Neuron (in vitro differentiated cells): ENCODE data around the gene TAF11L9.
"Not testable (repeated sequence)": the region's sequence is repeated elsewhere in the genome, so short reads cannot be mapped to it uniquely, and the experiment has no call there.

Source experiments
- H2AFZ ChIP-seq: one replicate; pipeline ENCODE4 v1.6.1; 2013; ENCODE audit warnings: low read depth, mild to moderate bottlenecking, inconsistent platforms, low read length, moderate library complexity
- H3K27me3 ChIP-seq: one replicate; pipeline ENCODE4 v1.6.1; 2013; ENCODE audit warnings: low read length; ENCODE audit not compliant: insufficient read depth
- H3K36me3 ChIP-seq: one replicate; pipeline ENCODE4 v1.6.1; 2013; ENCODE audit warnings: low read length; ENCODE audit not compliant: insufficient read depth
- H3K4me1 ChIP-seq: one replicate; pipeline ENCODE4 v1.6.1; 2013; ENCODE audit warnings: low read length; ENCODE audit not compliant: insufficient read depth
- H3K4me3 ChIP-seq: 2 replicates; pipeline ENCODE4 v1.5.1; 2013; ENCODE audit warnings: mild to moderate bottlenecking, low read length, moderate library complexity
- H3K9me3 ChIP-seq: one replicate; pipeline ENCODE4 v1.6.1; 2013; ENCODE audit warnings: low read length

TAF11L9 gene

DNA sequence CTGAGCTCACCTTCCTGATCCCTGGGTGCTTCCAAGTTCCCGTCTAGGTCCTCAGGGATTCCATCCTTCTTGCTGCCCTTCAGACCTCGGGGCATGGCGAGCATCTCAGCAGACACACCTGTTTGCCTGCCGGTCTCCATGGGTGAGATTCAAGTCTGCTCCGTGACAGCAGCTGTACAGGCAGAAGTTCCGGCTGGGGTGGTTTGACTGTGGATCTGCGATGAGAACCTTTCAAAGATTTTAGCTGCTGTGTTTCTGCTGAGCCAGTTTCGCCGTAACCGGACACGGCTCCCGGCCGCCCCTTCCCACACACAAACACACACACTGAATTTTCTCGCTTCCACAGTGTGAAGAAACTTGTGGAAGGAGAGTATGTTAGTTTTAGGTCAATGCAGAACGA, at the start of gene TAF11L9:
TSS of gene TAF11L9 (minus strand) at position 140 of the 400 bp plus-strand sequence.
- not testable (repeated sequence) for H3K9me3 ChIP-seq, H3K4me3 ChIP-seq, H3K4me1 ChIP-seq, H3K27me3 ChIP-seq, H2AFZ ChIP-seq, H3K36me3 ChIP-seq

GRCh38 chr5:17634160-17634559, 40.0 kb upstream of the TAF11L9 start, which contains the start of gene TAF11L14:
Gene TAF11L14 (plus strand): TSS chr5:17634460.
- H3K4me1 ChIP-seq = no peaks in the 10 kb centered on the region
- no peaks in the 10 kb centered on the region for H3K27me3 ChIP-seq
- H3K9me3 ChIP-seq = no peaks in the 10 kb centered on the region
- no peak within 1 kb of the TSS for H2AFZ ChIP-seq
- H3K36me3 ChIP-seq = no peaks in the 10 kb centered on the region
- H3K4me3 ChIP-seq = no peak within 1 kb of the TSS

DNA sequence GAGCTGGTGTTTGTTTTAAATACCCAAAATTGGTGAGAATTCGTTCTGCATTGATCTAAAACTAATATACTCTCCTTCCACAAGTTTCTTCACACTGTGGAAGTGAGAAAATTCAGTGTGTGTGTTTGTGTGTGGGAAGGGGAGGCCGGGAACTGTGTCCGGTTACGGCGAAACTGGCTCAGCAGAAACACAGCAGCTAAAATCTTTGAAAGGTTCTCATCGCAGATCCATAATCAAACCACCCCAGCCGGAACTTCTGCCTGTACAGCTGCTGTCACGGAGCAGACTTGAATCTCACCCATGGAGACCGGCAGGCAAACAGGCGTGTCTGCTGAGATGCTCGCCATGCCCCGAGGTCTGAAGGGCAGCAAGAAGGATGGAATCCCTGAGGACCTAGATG, 37.6 kb upstream of the TAF11L9 start, which contains the start of gene TAF11L13:
TSS of gene TAF11L13 (plus strand) at position 301 of the 400 bp plus-strand sequence.
- H3K27me3 ChIP-seq, H3K4me3 ChIP-seq, H3K36me3 ChIP-seq, H3K9me3 ChIP-seq, H3K4me1 ChIP-seq, H2AFZ ChIP-seq: not testable (repeated sequence)

DNA sequence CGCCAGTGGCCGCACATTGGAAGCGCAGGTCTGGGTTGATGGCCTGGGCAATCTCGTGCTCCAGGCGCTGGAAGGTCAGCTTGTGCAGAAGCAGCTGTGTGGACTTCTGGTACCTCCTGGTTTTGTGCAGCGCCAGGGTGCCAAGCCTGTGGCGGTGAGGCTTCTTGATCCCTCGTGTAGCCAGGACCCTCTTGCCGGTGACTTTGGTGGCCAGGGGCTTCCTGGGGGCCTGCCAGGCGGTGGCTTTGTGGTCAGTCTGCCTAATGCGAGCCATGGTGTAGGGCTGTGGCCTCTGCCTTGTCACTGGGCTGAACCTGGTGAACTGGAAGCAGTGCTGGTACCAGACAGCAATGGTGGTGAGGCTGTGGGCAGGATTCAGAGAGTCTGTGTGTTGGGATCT, 31.5 kb upstream of the TAF11L9 start:
- no peak overlapping the region for H3K4me3 ChIP-seq
- H3K9me3 ChIP-seq = no peaks in the 10 kb centered on the region
- H3K4me1 ChIP-seq = no peaks in the 10 kb centered on the region
- H3K27me3 ChIP-seq = no peaks in the 10 kb centered on the region
- no peak overlapping the region for H2AFZ ChIP-seq
- H3K36me3 ChIP-seq = no peaks in the 10 kb centered on the region

DNA sequence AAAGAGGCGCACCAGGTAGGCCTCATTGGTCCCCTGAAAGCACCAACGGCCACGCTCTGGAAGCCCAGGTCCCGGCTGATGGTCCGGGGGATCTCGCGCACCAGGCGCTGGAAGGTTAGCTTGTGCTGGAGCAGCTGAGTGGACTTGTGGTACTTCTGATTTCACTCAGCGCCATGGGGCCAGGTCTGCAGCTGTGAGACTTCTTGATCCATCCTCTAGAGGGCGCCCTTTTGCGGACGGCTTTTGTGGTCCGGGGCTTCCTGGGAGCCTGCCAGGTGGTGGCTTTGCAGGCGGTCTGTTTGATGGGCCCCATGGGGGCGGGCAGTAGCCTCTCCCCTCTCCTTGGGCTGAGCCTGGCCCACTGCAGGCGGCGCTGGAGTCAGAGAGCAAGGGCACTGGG, 26.4 kb upstream of the TAF11L9 start:
- Histone ChIP-seq H3K27me3 (no peaks in the 10 kb centered on the region), H3K36me3 (no peaks in the 10 kb centered on the region), H3K4me1 (no peaks in the 10 kb centered on the region), H3K4me3 (no peak overlapping the region), H3K9me3 (no peaks in the 10 kb centered on the region), H2AFZ (no peak overlapping the region)

GRCh38 chr5:17619354-17619753, 25.2 kb upstream of the TAF11L9 start:
- Histone ChIP-seq H2AFZ (no peak overlapping the region), H3K4me3 (no peak overlapping the region), H3K4me1 (no peaks in the 10 kb centered on the region), H3K36me3 (no peaks in the 10 kb centered on the region), H3K9me3 (no peaks in the 10 kb centered on the region), H3K27me3 (no peaks in the 10 kb centered on the region)

DNA sequence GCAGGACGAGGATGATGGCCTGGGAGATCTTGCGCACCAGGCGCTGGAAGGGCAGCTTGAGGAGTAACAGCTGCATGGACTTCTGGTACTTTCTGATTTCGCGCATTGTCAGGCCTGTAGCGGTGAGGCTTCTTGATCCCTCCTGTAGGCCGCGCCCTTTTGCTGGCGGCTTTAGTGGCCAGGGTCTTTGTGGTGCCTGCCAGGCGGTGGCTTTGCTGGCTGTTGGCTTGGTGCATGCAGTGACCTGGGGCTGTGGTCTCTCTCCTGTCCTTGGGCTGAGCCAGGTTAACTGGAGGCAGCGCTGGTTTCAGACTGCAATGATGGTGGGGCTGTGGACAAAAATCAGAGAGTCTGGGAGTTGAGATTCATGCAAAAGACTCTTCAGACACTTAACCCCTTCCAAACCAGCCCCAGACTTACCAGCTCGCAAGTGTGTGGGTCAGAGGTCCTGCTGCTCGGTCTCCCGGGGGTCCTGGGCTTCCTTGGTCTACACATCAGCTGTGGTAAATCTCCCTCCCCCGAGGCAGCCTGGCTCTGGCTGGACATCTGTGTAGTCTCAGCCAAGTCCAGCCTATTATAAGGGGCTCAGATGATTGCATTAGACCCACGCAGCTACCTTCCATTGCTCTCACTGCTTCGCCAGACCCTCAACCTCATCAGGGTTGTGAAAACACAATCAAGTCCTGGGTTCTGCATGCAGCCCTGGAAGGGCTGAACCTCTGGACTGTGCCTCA, 20.8 kb upstream of the TAF11L9 start:
- Histone ChIP-seq H3K4me3 (no peak overlapping the region), H3K27me3 (no peaks in the 10 kb centered on the region), H3K9me3 (no peaks in the 10 kb centered on the region), H2AFZ (no peak overlapping the region), H3K4me1 (no peaks in the 10 kb centered on the region), H3K36me3 (no peaks in the 10 kb centered on the region)

- not testable (repeated sequence) for H3K27me3 ChIP-seq
These were observed 15.9 kb upstream of the TAF11L9 start, which contains the start of gene TAF11L12 for GRCh38 chr5:17610092-17610491. Gene TAF11L12 (plus strand): TSS chr5:17610392.

DNA sequence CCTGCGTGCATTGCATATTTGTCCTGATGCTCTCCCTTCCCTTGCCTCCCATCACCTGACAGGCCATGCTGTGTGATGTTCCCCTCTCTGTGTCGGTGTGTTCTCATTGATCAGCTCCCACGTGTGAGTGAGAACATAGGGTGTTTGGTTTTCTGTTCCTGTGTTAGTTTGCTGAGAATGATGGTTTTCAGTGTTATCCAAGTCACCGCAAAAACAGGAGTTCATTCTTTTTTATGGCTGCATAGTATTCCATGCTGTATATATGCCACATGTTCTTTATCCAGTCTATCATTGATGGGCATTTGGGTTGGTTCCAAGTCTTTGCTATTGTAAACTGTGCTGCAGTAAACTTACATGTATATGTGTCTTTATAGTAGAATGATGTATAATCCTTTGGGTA, 13.3 kb upstream of the TAF11L9 start:
- not testable (repeated sequence) for H3K4me3 ChIP-seq, H3K9me3 ChIP-seq, H3K4me1 ChIP-seq, H3K36me3 ChIP-seq, H3K27me3 ChIP-seq, H2AFZ ChIP-seq

More at GRCh38 chr5:17610092-17610491, 15.9 kb upstream of the TAF11L9 start, which contains the start of gene TAF11L12:
- not testable (repeated sequence) for H3K4me3 ChIP-seq, H3K9me3 ChIP-seq, H2AFZ ChIP-seq, H3K4me1 ChIP-seq, H3K36me3 ChIP-seq

- no peaks in the 10 kb centered on the region for H3K4me1 ChIP-seq
- H3K27me3 ChIP-seq = no peaks in the 10 kb centered on the region
- H2AFZ ChIP-seq = no peak overlapping the region
- no peaks in the 10 kb centered on the region for H3K36me3 ChIP-seq
- H3K4me3 ChIP-seq = no peak overlapping the region
- no peaks in the 10 kb centered on the region for H3K9me3 ChIP-seq
These were observed 10.8 kb upstream of the TAF11L9 start for GRCh38 chr5:17604951-17605350.

- not testable (repeated sequence) for H3K4me3 ChIP-seq, H3K36me3 ChIP-seq
These were observed 9.7 kb upstream of the TAF11L9 start, which contains the start of gene TAF11L11 for GRCh38 chr5:17603880-17604279. Gene TAF11L11 (plus strand): TSS chr5:17604183.

GRCh38 chr5:17597728-17598127, 3.5 kb upstream of the TAF11L9 start, which contains the start of gene TAF11L10:
Gene TAF11L10 (minus strand): TSS chr5:17597828.
- not testable (repeated sequence) for H3K4me3 ChIP-seq, H2AFZ ChIP-seq, H3K27me3 ChIP-seq, H3K4me1 ChIP-seq, H3K36me3 ChIP-seq, H3K9me3 ChIP-seq

More at GRCh38 chr5:17603880-17604279, 9.7 kb upstream of the TAF11L9 start, which contains the start of gene TAF11L11:
- H3K9me3 ChIP-seq, H3K4me1 ChIP-seq, H2AFZ ChIP-seq, H3K27me3 ChIP-seq: not testable (repeated sequence)

GRCh38 chr5:17590860-17591259, 3.3 kb downstream of the TAF11L9 start, which contains the start of gene TAF11L8:
Gene TAF11L8 (minus strand): TSS chr5:17590960.
- H3K4me1 ChIP-seq, H3K9me3 ChIP-seq, H3K27me3 ChIP-seq, H3K4me3 ChIP-seq, H3K36me3 ChIP-seq, H2AFZ ChIP-seq: not testable (repeated sequence)

- H3K9me3 ChIP-seq, H3K36me3 ChIP-seq, H3K27me3 ChIP-seq, H3K4me1 ChIP-seq, H3K4me3 ChIP-seq, H2AFZ ChIP-seq: not testable (repeated sequence)
These were observed 8.5 kb downstream of the TAF11L9 start, which contains the start of gene TAF11L7 for GRCh38 chr5:17585658-17586057. Gene TAF11L7 (minus strand): TSS chr5:17585758.
